Neural progenitor cell (in vitro differentiated cells): ENCODE data around the gene UBE2R2. TPM values are rescaled to one million over a fixed set of nuclear protein-coding genes. Genes with fewer than 3 reads are reported as not detected.
A peak's percentile ranks its signal among the peaks of the same experiment; 100 is the strongest.
"Not testable (repeated sequence)": the region's sequence is repeated elsewhere in the genome, so short reads cannot be mapped to it uniquely, and the experiment has no call there.

ENCODE experiments used
- DNase-seq: peaks from one replicate; pipeline ENCODE4 v3.0.0-alpha.2; 2016; ENCODE audit warnings: low spot score
- H2AFZ ChIP-seq: fragments of 200-600 bp; sonication (generic); replicated peaks from 2 replicates; pipeline ENCODE4 v1.6.1; 2016; ENCODE audit warnings: antibody characterized with exemption
- H3F3A ChIP-seq: fragments of 200-600 bp; sonication (generic); 2 replicates; pipeline ENCODE4 v1.6.1; 2016; ENCODE audit warnings: antibody characterized with exemption, low read depth
- H3K27ac ChIP-seq: fragments of 200-600 bp; sonication (generic); 2 replicates; pipeline ENCODE4 v1.5.1; 2016; ENCODE audit warnings: mild to moderate bottlenecking
- H3K27me3 ChIP-seq: fragments of 200-600 bp; sonication (generic); 2 replicates; pipeline ENCODE4 v1.6.1; 2016; ENCODE audit warnings: mild to moderate bottlenecking, moderate library complexity
- H3K36me3 ChIP-seq: fragments of 200-600 bp; sonication (generic); 2 replicates; pipeline ENCODE4 v1.5.1; 2016
- H3K4me1 ChIP-seq: fragments of 200-600 bp; sonication (generic); 2 replicates; pipeline ENCODE4 v1.6.1; 2016; ENCODE audit warnings: mixed run types
- H3K4me2 ChIP-seq: fragments of 200-600 bp; sonication (generic); 2 replicates; pipeline ENCODE4 v1.6.1; 2016
- H3K4me3 ChIP-seq: fragments of 200-600 bp; sonication (generic); 2 replicates; pipeline ENCODE4 v1.5.1; 2016
- H3K79me2 ChIP-seq: fragments of 200-600 bp; sonication (generic); 2 replicates; pipeline ENCODE4 v1.6.1; 2016; ENCODE audit warnings: low read depth
- H3K9ac ChIP-seq: fragments of 200-600 bp; sonication (generic); 2 replicates; pipeline ENCODE4 v1.6.1; 2016
- H3K9me3 ChIP-seq: fragments of 200-600 bp; sonication (generic); 2 replicates; pipeline ENCODE4 v1.5.1; 2016; ENCODE audit warnings: low read depth
- H4K20me1 ChIP-seq: fragments of 200-600 bp; sonication (generic); 2 replicates; pipeline ENCODE4 v1.6.1; 2016; ENCODE audit warnings: low read depth
- H3K27ac Mint-ChIP-seq: 3 replicates; pipeline ENCODE4 v1.8.0; 2021; ENCODE audit warnings: mixed read lengths
- H3K27me3 Mint-ChIP-seq: 2 replicates; pipeline ENCODE4 v1.8.0; 2022; ENCODE audit warnings: low read depth, mild to moderate bottlenecking, inconsistent platforms, moderate library complexity, mixed read lengths; ENCODE audit not compliant: insufficient read depth
- H3K36me3 Mint-ChIP-seq: 3 replicates; pipeline ENCODE4 v1.8.0; 2021; ENCODE audit warnings: mixed read lengths
- H3K4me1 Mint-ChIP-seq: 3 replicates; pipeline ENCODE4 v1.8.0; 2021; ENCODE audit warnings: mixed read lengths
- H3K4me3 Mint-ChIP-seq: 3 replicates; pipeline ENCODE4 v1.8.0; 2021; ENCODE audit warnings: mild to moderate bottlenecking, moderate library complexity, mixed read lengths
- H3K9me3 Mint-ChIP-seq: 3 replicates; pipeline ENCODE4 v1.8.0; 2020; ENCODE audit warnings: mixed read lengths
- CTCF ChIP-seq: fragments of 200-600 bp; sonication (generic); IDR thresholded peaks from 2 replicates; pipeline ENCODE4 v1.5.1; 2017; ENCODE audit warnings: antibody characterized with exemption, mild to moderate bottlenecking
- EZH2 ChIP-seq: fragments of 200-600 bp; sonication (generic); IDR thresholded peaks from 2 replicates; pipeline ENCODE4 v1.6.1; 2017; ENCODE audit warnings: antibody characterized with exemption, mild to moderate bottlenecking, moderate library complexity
- EZH2phosphoT487 ChIP-seq: fragments of 200-600 bp; sonication (generic); IDR thresholded peaks from 2 replicates; pipeline ENCODE4 v1.6.1; 2017; ENCODE audit warnings: antibody characterized with exemption
- small RNA-seq: library from RNA; depleted of rRNA; stranded (forward); fragments of <200 nt; gene quantifications from one replicate; pipeline ENCODE3, GENCODE V24; 2015
- total RNA-seq: library from RNA; depleted of rRNA; stranded (reverse); fragments of >200 nt; gene quantifications from 2 replicates; pipeline ENCODE4 v1.2.3, GENCODE V29; 2015; ENCODE audit warnings: low replicate concordance

UBE2R2 gene
- total RNA-seq, 1 donor from 2014 or later = 68.3 TPM

- no peaks in the 10 kb centered on the region for H3K9me3 ChIP-seq
- H3K27me3 ChIP-seq = no peaks in the 10 kb centered on the region
- Mint-ChIP-seq H3K4me1 (no peaks in the 10 kb centered on the region), H3K9me3 (no peaks in the 10 kb centered on the region), H3K27me3 (no peaks in the 10 kb centered on the region), H3K4me3 (no peak overlapping the region), H3K36me3 (peaks cover 32% of the 10 kb centered on the region), H3K27ac (no peak overlapping the region)
- no peak overlapping the region for H3K27ac ChIP-seq
- no peaks in the 10 kb centered on the region for H3F3A ChIP-seq
- no peak overlapping the region for H3K4me2 ChIP-seq
- no peak overlapping the region for H3K4me3 ChIP-seq
- no peaks in the 10 kb centered on the region for H3K4me1 ChIP-seq
- TF ChIP-seq EZH2phosphoT487 = no peak
- TF ChIP-seq EZH2 = no peak
- no peak for TF ChIP-seq CTCF
- H3K36me3 ChIP-seq = peaks cover 19% of the 10 kb centered on the region
- no peaks in the 10 kb centered on the region for H3K79me2 ChIP-seq
- no peak overlapping the region for H2AFZ ChIP-seq
- DNase-seq = no peak
- no peak overlapping the region for H3K9ac ChIP-seq
- no peaks in the 10 kb centered on the region for H4K20me1 ChIP-seq
Observed at GRCh38 chr9:33956544-33956943, 139.6 kb downstream of the UBE2R2 start.

- peaks cover 23% of the 10 kb centered on the region for H3K36me3 Mint-ChIP-seq
- H3K27ac ChIP-seq = no peak overlapping the region
- H3K4me3 ChIP-seq = no peak overlapping the region
- DNase-seq = no peak
- no peaks in the 10 kb centered on the region for H3K4me1 ChIP-seq
- H3K9ac ChIP-seq = no peak overlapping the region
- H3K79me2 ChIP-seq = no peaks in the 10 kb centered on the region
- H3K9me3 Mint-ChIP-seq = no peaks in the 10 kb centered on the region
- H3K4me1 Mint-ChIP-seq = no peaks in the 10 kb centered on the region
- no peaks in the 10 kb centered on the region for H4K20me1 ChIP-seq
- no peaks in the 10 kb centered on the region for H3F3A ChIP-seq
- no peak overlapping the region for H3K4me3 Mint-ChIP-seq
- H3K36me3 ChIP-seq = peaks cover 13% of the 10 kb centered on the region
- no peak overlapping the region for H2AFZ ChIP-seq
- no peaks in the 10 kb centered on the region for H3K9me3 ChIP-seq
- TF ChIP-seq EZH2 = no peak
- no peak for TF ChIP-seq CTCF
- TF ChIP-seq EZH2phosphoT487 = no peak
- H3K27me3 Mint-ChIP-seq = no peaks in the 10 kb centered on the region
- no peaks in the 10 kb centered on the region for H3K27me3 ChIP-seq
- H3K4me2 ChIP-seq = no peak overlapping the region
- H3K27ac Mint-ChIP-seq = no peak overlapping the region
Observed at GRCh38 chr9:33959725-33960124, 142.8 kb downstream of the UBE2R2 start.

- H3K36me3 Mint-ChIP-seq = peaks cover 12% of the 10 kb centered on the region
- not testable (repeated sequence) for H3K36me3 ChIP-seq, DNase-seq, H3K27me3 ChIP-seq, H3K79me2 ChIP-seq, H3F3A ChIP-seq, H3K27me3 Mint-ChIP-seq, H3K4me2 ChIP-seq, H3K27ac ChIP-seq, H3K4me1 ChIP-seq, H3K9ac ChIP-seq, H3K4me3 Mint-ChIP-seq, H3K27ac Mint-ChIP-seq, H3K9me3 ChIP-seq, H3K9me3 Mint-ChIP-seq, H4K20me1 ChIP-seq, H3K4me1 Mint-ChIP-seq, H3K4me3 ChIP-seq, H2AFZ ChIP-seq
Observed at GRCh38 chr9:33962468-33962867, 145.5 kb downstream of the UBE2R2 start.

- no peak overlapping the region for H3K27ac Mint-ChIP-seq
- H3K9me3 ChIP-seq = no peaks in the 10 kb centered on the region
- H4K20me1 ChIP-seq = no peaks in the 10 kb centered on the region
- no peaks in the 10 kb centered on the region for H3F3A ChIP-seq
- TF ChIP-seq CTCF = no peak
- no peak for TF ChIP-seq EZH2phosphoT487
- TF ChIP-seq EZH2 = no peak
- peaks cover 14% of the 10 kb centered on the region for H3K36me3 Mint-ChIP-seq
- no peaks in the 10 kb centered on the region for H3K79me2 ChIP-seq
- no peaks in the 10 kb centered on the region for H3K9me3 Mint-ChIP-seq
- no peak overlapping the region for H3K27ac ChIP-seq
- H3K4me1 Mint-ChIP-seq = no peaks in the 10 kb centered on the region
- H3K4me2 ChIP-seq = no peak overlapping the region
- no peak for DNase-seq
- H3K4me3 ChIP-seq = no peak overlapping the region
- H3K4me1 ChIP-seq = no peaks in the 10 kb centered on the region
- no peaks in the 10 kb centered on the region for H3K27me3 Mint-ChIP-seq
- H3K36me3 ChIP-seq = peaks cover 8% of the 10 kb centered on the region
- H3K4me3 Mint-ChIP-seq = no peak overlapping the region
- no peaks in the 10 kb centered on the region for H3K27me3 ChIP-seq
- no peak overlapping the region for H2AFZ ChIP-seq
- H3K9ac ChIP-seq = no peak overlapping the region
Observed at GRCh38 chr9:33964086-33964768, 147.3 kb downstream of the UBE2R2 start.

Small RNA genes within 50 kb of the gene (small RNA-seq; reads per million reads assigned to genes)
- gene RF00019 (not detected), gene RNU4ATAC11P (not detected), gene SNORD121A (79.7 reads per million, percentile 98 among the genes with 10 or more reads in this experiment), gene SNORD121B (not detected)

Other genes starting within 250 kb of the UBE2R2 start
- not detected in 2 replicates for gene PRSS3, start 21.6 kb upstream of the UBE2R2 start, total RNA-seq
- gene UBAP2, start 231.7 kb downstream of the UBE2R2 start, total RNA-seq = 24.3 and 28.8 TPM in 2 replicates